Hepatocyte (in vitro differentiated cells): ENCODE results near the gene PWP2. TPM values are rescaled to one million over a fixed set of nuclear protein-coding genes. Genes with fewer than 3 reads are reported as not detected.

ENCODE experiments used
- DNase-seq: peaks from one replicate; pipeline ENCODE4 v3.0.0-alpha.2; 2016; ENCODE audit warnings: low spot score
- H2AFZ ChIP-seq: fragments of 200-600 bp; sonication (generic); 2 replicates; pipeline ENCODE4 v1.6.0; 2016; ENCODE audit warnings: antibody characterized with exemption, mild to moderate bottlenecking
- H3K27ac ChIP-seq: fragments of 200-600 bp; sonication (generic); 2 replicates; pipeline ENCODE4 v1.5.1; 2016; ENCODE audit warnings: mild to moderate bottlenecking
- H3K27me3 ChIP-seq: fragments of 200-600 bp; sonication (generic); 2 replicates; pipeline ENCODE4 v1.6.1; 2016
- H3K36me3 ChIP-seq: fragments of 200-600 bp; sonication (generic); replicated peaks from 2 replicates; pipeline ENCODE4 v1.5.1; 2016; ENCODE audit warnings: low read depth; ENCODE audit not compliant: insufficient read depth
- H3K4me1 ChIP-seq: fragments of 200-600 bp; sonication (generic); 2 replicates; pipeline ENCODE4 v1.5.1; 2016; ENCODE audit warnings: mild to moderate bottlenecking, moderate library complexity; ENCODE audit not compliant: insufficient read depth
- H3K4me2 ChIP-seq: fragments of 200-600 bp; sonication (generic); 2 replicates; pipeline ENCODE4 v1.6.0; 2016
- H3K4me3 ChIP-seq: fragments of 200-600 bp; sonication (generic); 2 replicates; pipeline ENCODE4 v1.5.1; 2016; ENCODE audit warnings: mild to moderate bottlenecking
- H3K79me2 ChIP-seq: fragments of 200-600 bp; sonication (generic); 2 replicates; pipeline ENCODE4 v1.6.0; 2017; ENCODE audit warnings: mild to moderate bottlenecking
- H3K9me2 ChIP-seq: fragments of 200-600 bp; sonication (generic); replicated peaks from 2 replicates; pipeline ENCODE4 v1.6.0; 2017; ENCODE audit warnings: mild to moderate bottlenecking; ENCODE audit not compliant: insufficient read depth
- H3K9me3 ChIP-seq: fragments of 200-600 bp; sonication (generic); 2 replicates; pipeline ENCODE4 v1.5.1; 2016; ENCODE audit warnings: low read depth, mild to moderate bottlenecking
- H4K20me1 ChIP-seq: fragments of 200-600 bp; sonication (generic); 2 replicates; pipeline ENCODE4 v1.6.0; 2016; ENCODE audit warnings: mild to moderate bottlenecking; ENCODE audit not compliant: insufficient read depth, poor library complexity, severe bottlenecking
- EZH2 ChIP-seq: fragments of 200-600 bp; sonication (generic); IDR thresholded peaks from 2 replicates; pipeline ENCODE4 v1.6.1; 2016; ENCODE audit warnings: antibody characterized with exemption, mild to moderate bottlenecking, borderline replicate concordance
- EZH2phosphoT487 ChIP-seq: fragments of 200-600 bp; sonication (generic); IDR thresholded peaks from one replicate; pipeline ENCODE4 v1.6.1; 2018; ENCODE audit warnings: antibody characterized with exemption, mild to moderate bottlenecking, low read depth, moderate library complexity; ENCODE audit not compliant: unreplicated experiment, severe bottlenecking
- WGBS: methylation state at CpG from one replicate; pipeline ENCODE4 v1.1.6; 2016; ENCODE audit warnings: low lambda C conversion rate; ENCODE audit errors: missing lambda C conversion rate; 5-methylcytosine and 5-hydroxymethylcytosine counted together
- polyA plus RNA-seq: library from polyadenylated mRNA; unstranded; fragments of >200 nt; fragmentation: Nextera tagmentation; extraction: Ambion mirVana; gene quantifications from 2 replicates; pipeline ENCODE4 v1.2.1, GENCODE V29; 2016
- total RNA-seq: library from RNA; depleted of rRNA; stranded (reverse); fragments of >200 nt; gene quantifications from 2 replicates; pipeline ENCODE4 v1.2.3, GENCODE V29; 2014
- TF ChIP-seq, protein P1 (sequence below): fragments of 200-600 bp; sonication (generic); IDR thresholded peaks from 2 replicates; pipeline ENCODE4 v1.5.1; 2016; ENCODE audit warnings: antibody characterized with exemption, mild to moderate bottlenecking; ENCODE audit not compliant: poor library complexity

PWP2 gene
- total and polyA plus RNA-seq, 2 experiments from 2014 or later, result 0.36 to 1.3 TPM

DNA sequence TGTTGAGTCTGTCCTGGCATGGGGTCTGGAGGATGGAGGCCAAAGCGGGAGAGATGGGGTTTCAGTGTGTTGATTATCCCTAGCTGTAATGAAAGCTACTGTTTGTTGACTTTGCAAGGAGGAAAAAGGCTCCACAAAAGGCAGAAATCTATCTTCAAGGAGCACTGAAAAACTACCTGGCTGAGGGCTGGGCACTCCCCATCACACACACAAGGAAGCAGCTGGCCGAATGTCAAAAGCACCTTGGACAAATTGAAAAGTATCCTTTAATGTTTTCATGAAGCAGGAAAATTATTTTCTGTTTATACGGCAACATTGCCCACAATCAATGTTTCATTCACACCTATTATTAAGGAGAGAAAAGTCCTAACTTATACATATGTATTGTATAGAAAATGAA, 27.8 kb upstream of the PWP2 start:
- no peaks in the 10 kb centered on the region for H3K36me3 ChIP-seq
- H3K4me2 ChIP-seq, result no peak overlapping the region
- no peaks in the 10 kb centered on the region for H3K9me2 ChIP-seq
- WGBS, result 95% methylated on average over 3 of the region's 3 CpGs
- H3K27me3 ChIP-seq, result no peaks in the 10 kb centered on the region
- H3K27ac ChIP-seq, result no peak overlapping the region
- no peak overlapping the region for H2AFZ ChIP-seq
- H3K4me3 ChIP-seq, result no peak overlapping the region
- H3K9me3 ChIP-seq, result no peaks in the 10 kb centered on the region
- no peak for TF ChIP-seq EZH2
- TF ChIP-seq, protein P1, sequence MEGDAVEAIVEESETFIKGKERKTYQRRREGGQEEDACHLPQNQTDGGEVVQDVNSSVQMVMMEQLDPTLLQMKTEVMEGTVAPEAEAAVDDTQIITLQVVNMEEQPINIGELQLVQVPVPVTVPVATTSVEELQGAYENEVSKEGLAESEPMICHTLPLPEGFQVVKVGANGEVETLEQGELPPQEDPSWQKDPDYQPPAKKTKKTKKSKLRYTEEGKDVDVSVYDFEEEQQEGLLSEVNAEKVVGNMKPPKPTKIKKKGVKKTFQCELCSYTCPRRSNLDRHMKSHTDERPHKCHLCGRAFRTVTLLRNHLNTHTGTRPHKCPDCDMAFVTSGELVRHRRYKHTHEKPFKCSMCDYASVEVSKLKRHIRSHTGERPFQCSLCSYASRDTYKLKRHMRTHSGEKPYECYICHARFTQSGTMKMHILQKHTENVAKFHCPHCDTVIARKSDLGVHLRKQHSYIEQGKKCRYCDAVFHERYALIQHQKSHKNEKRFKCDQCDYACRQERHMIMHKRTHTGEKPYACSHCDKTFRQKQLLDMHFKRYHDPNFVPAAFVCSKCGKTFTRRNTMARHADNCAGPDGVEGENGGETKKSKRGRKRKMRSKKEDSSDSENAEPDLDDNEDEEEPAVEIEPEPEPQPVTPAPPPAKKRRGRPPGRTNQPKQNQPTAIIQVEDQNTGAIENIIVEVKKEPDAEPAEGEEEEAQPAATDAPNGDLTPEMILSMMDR, result no peak
- TF ChIP-seq EZH2phosphoT487, result no peak
- no peaks in the 10 kb centered on the region for H4K20me1 ChIP-seq
- no peaks in the 10 kb centered on the region for H3K79me2 ChIP-seq
- peaks cover 9% of the 10 kb centered on the region for H3K4me1 ChIP-seq
- DNase-seq, result no peak

DNA sequence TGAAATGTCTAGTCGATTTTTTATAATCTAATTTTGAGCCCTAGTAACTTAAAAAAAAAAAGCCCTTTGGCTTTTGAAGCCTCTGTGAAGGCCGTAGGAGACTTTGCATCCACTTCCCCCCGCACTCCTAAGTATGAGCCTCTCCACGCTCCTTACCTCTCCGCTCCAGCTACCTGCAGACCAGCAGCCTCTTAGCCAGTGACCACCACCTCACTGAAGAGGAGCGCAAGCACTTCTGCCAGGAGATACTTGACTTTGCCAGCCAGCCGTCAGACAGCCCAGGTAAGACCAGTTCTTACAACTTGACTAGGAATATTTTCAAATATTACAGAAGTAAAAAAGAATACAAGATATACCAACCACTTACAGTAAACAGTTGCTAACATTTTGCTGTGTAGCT, 27.4 kb upstream of the PWP2 start:
- no peak overlapping the region for H3K4me3 ChIP-seq
- TF ChIP-seq EZH2phosphoT487, result no peak
- WGBS, result over 99% methylated on average over 7 of the region's 7 CpGs
- no peaks in the 10 kb centered on the region for H3K36me3 ChIP-seq
- H3K4me2 ChIP-seq, result no peak overlapping the region
- H3K27ac ChIP-seq, result no peak overlapping the region
- DNase-seq, result no peak
- no peaks in the 10 kb centered on the region for H3K79me2 ChIP-seq
- H3K9me3 ChIP-seq, result no peaks in the 10 kb centered on the region
- peaks cover 9% of the 10 kb centered on the region for H3K4me1 ChIP-seq
- no peaks in the 10 kb centered on the region for H3K9me2 ChIP-seq
- H3K27me3 ChIP-seq, result no peaks in the 10 kb centered on the region
- no peaks in the 10 kb centered on the region for H4K20me1 ChIP-seq
- no peak overlapping the region for H2AFZ ChIP-seq

DNA sequence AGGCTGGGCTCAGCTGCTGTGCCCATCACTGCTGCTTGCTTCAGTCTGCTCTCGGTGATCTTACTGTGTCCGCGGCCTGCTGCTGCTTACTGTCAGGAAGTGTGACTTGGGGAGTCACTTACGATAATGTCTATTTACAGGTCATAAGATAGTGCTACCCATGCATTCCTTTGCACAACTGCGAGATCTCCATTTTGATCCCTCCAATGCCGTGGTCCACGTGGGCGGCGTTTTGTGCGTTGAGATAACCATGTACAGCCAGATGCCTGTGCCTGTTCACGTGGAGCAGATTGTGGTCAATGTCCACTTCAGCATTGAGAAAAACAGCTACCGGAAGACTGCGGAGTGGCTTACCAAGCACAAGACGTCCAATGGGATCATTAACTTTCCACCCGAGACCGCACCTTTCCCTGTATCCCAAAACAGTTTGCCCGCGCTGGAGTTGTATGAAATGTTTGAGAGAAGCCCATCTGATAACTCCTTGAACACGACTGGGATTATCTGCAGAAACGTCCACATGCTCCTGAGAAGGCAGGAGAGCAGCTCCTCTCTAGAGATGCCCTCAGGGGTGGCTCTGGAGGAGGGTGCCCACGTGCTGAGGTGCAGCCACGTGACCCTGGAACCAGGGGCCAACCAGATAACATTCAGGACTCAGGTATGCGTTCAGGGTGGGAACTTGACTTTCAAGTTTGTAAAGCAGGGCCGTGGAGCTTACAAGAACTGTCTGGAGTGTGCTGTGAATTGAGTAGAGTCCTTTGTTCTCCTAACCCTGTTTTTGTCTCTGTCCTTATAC, 24.4 kb upstream of the PWP2 start:
- H3K4me1 ChIP-seq, result peaks cover 9% of the 10 kb centered on the region
- no peaks in the 10 kb centered on the region for H3K9me2 ChIP-seq
- 79% methylated on average over 24 of the region's 24 CpGs for WGBS
- no peaks in the 10 kb centered on the region for H3K79me2 ChIP-seq
- H2AFZ ChIP-seq, result no peak overlapping the region
- no peak for TF ChIP-seq EZH2
- TF ChIP-seq EZH2phosphoT487, result no peak
- TF ChIP-seq, protein P1, result no peak
- H3K27me3 ChIP-seq, result no peaks in the 10 kb centered on the region
- no peak overlapping the region for H3K4me2 ChIP-seq
- DNase-seq, result peak; percentile 63
- H4K20me1 ChIP-seq, result no peaks in the 10 kb centered on the region
- H3K4me3 ChIP-seq, result no peak overlapping the region
- no peaks in the 10 kb centered on the region for H3K36me3 ChIP-seq
- H3K9me3 ChIP-seq, result no peaks in the 10 kb centered on the region
- peak overlapping the region; percentile 53 for H3K27ac ChIP-seq

DNA sequence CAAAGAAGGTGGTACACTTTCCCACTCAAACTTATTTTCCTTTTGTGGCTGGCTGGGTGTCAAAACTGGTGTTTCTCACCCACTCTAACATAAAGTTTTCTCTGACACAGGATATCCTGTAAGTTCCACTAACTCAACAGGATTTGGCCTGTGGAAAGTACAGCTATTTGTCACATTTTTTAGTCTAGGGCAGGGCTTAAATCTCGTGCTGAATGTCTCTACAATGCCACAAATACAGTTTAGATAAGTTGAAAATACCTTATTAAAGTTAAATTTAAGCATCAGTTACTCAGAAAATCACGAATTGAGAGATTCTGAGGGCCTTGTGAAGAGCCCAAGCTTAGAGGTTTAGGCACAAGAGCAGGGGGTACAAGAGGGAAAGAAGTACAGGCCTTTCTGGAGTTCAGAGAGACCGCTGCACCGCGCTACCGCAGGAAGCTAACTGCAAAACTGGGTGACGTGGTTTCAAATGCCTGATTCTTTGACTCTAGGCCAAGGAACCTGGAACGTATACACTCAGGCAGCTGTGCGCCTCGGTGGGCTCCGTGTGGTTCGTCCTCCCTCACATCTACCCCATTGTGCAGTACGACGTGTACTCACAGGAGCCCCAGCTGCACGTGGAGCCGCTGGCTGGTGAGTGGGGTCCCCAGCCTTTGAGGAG, 23.4 kb upstream of the PWP2 start:
- no peak for TF ChIP-seq EZH2
- no peak for TF ChIP-seq EZH2phosphoT487
- TF ChIP-seq, protein P1, result no peak
- H3K27me3 ChIP-seq, result no peaks in the 10 kb centered on the region
- no peak overlapping the region for H3K4me3 ChIP-seq
- H3K4me1 ChIP-seq, result peaks cover 9% of the 10 kb centered on the region
- no peak overlapping the region for H3K4me2 ChIP-seq
- no peaks in the 10 kb centered on the region for H4K20me1 ChIP-seq
- H3K9me3 ChIP-seq, result no peaks in the 10 kb centered on the region
- H3K79me2 ChIP-seq, result no peaks in the 10 kb centered on the region
- peak overlapping the region; percentile 53 for H3K27ac ChIP-seq
- WGBS, result 91% methylated on average over 16 of the region's 16 CpGs
- no peak overlapping the region for H2AFZ ChIP-seq
- no peaks in the 10 kb centered on the region for H3K36me3 ChIP-seq
- DNase-seq, result no peak
- H3K9me2 ChIP-seq, result no peaks in the 10 kb centered on the region
